ENCODE data around the gene KCNG2.

The KCNG2 gene

GRCh38 chr18:79756143-79756500 is 41.6 kb upstream of the KCNG2 start:
- ATAC-seq (replicated peaks; ENCODE audit: extremely low read depth, poor library complexity, severe bottlenecking) (no peak), DNase-seq (ENCODE audit: low spot score in 2 of 2) (no peak)
- Mint-ChIP-seq H3K36me3 (ENCODE audit: insufficient read depth) (peaks cover 25% of the 10 kb centered on the region), H3K27me3 (no peaks in the 10 kb centered on the region), H3K9me3 (no peaks in the 10 kb centered on the region), H3K27ac (ENCODE audit: low read depth) (no peak overlapping the region), H3K4me3 (no peak overlapping the region), H3K4me1 (no peaks in the 10 kb centered on the region)

- ATAC-seq (replicated peaks; ENCODE audit: extremely low read depth, poor library complexity, severe bottlenecking) (no peak), DNase-seq (ENCODE audit: low spot score in 2 of 2) (no peak)
- no peak overlapping the region for H3K4me3 Mint-ChIP-seq
- H3K9me3 Mint-ChIP-seq, result peaks cover 4% of the 10 kb centered on the region
- no peak overlapping the region for H3K27ac Mint-ChIP-seq (ENCODE audit: low read depth)
- no peaks in the 10 kb centered on the region for H3K4me1 Mint-ChIP-seq
- H3K27me3 Mint-ChIP-seq, result no peaks in the 10 kb centered on the region
- H3K36me3 Mint-ChIP-seq (ENCODE audit: insufficient read depth), result peaks cover 23% of the 10 kb centered on the region
Measured at GRCh38 chr18:79756826-79757225, 40.9 kb upstream of the KCNG2 start.

GRCh38 chr18:79760348-79760747 is 37.4 kb upstream of the KCNG2 start:
- no peak overlapping the region for H3K27ac Mint-ChIP-seq (ENCODE audit: low read depth)

DNA sequence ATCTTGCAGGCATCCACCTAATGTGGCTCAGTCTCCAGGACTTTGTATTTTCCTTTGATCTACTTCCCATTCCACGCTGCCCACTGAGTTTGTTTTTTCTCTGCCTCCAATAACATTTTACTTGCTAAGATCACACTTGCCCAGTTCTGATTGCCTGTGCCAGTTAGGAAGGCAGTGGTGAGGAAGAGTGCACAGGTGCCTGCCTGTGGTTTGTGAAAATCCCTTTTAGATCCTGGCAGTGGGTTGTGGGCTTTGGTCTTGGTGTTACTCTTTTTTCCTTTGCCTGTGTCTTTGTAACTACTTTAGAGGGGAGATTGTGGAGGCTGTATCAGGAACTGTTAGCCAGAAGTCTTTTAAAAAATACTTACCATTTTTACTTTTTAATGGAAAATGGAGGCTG is 36.9 kb upstream of the KCNG2 start:
- H3K4me1 Mint-ChIP-seq, result no peaks in the 10 kb centered on the region
- H3K4me3 Mint-ChIP-seq, result no peak overlapping the region
- H3K36me3 Mint-ChIP-seq (ENCODE audit: insufficient read depth), result peaks cover 2% of the 10 kb centered on the region
- H3K27me3 Mint-ChIP-seq, result no peaks in the 10 kb centered on the region
- DNase-seq (ENCODE audit: low spot score in 2 of 2) (no peak), ATAC-seq (replicated peaks; ENCODE audit: extremely low read depth, poor library complexity, severe bottlenecking) (no peak)
- no peak overlapping the region for H3K27ac Mint-ChIP-seq (ENCODE audit: low read depth)
- H3K9me3 Mint-ChIP-seq, result peaks cover 16% of the 10 kb centered on the region

More at GRCh38 chr18:79760348-79760747, 37.4 kb upstream of the KCNG2 start:
- H3K4me1 Mint-ChIP-seq, result no peaks in the 10 kb centered on the region
- peaks cover 16% of the 10 kb centered on the region for H3K9me3 Mint-ChIP-seq
- ATAC-seq (replicated peaks; ENCODE audit: extremely low read depth, poor library complexity, severe bottlenecking) (no peak), DNase-seq (ENCODE audit: low spot score in 2 of 2) (no peak)
- peaks cover 4% of the 10 kb centered on the region for H3K36me3 Mint-ChIP-seq (ENCODE audit: insufficient read depth)
- no peaks in the 10 kb centered on the region for H3K27me3 Mint-ChIP-seq
- no peak overlapping the region for H3K4me3 Mint-ChIP-seq

- H3K4me1 Mint-ChIP-seq, result no peaks in the 10 kb centered on the region
- no peak overlapping the region for H3K27ac Mint-ChIP-seq (ENCODE audit: low read depth)
- peaks cover 2% of the 10 kb centered on the region for H3K36me3 Mint-ChIP-seq (ENCODE audit: insufficient read depth)
- H3K27me3 Mint-ChIP-seq, result peaks cover 18% of the 10 kb centered on the region
- no peak for ATAC-seq (replicated peaks; ENCODE audit: extremely low read depth, poor library complexity, severe bottlenecking)
- H3K4me3 Mint-ChIP-seq, result no peak overlapping the region
- peaks cover 26% of the 10 kb centered on the region for H3K9me3 Mint-ChIP-seq
- DNase-seq (ENCODE audit: low spot score in 2 of 2), result no peak
Measured at GRCh38 chr18:79763407-79763806, 34.3 kb upstream of the KCNG2 start.

GRCh38 chr18:79764131-79764530 is 33.6 kb upstream of the KCNG2 start:
- H3K27me3 Mint-ChIP-seq, result peaks cover 19% of the 10 kb centered on the region
- no peak overlapping the region for H3K27ac Mint-ChIP-seq (ENCODE audit: low read depth)
- no peak for DNase-seq (ENCODE audit: low spot score in 2 of 2)
- ATAC-seq (replicated peaks; ENCODE audit: extremely low read depth, poor library complexity, severe bottlenecking), result no peak
- H3K9me3 Mint-ChIP-seq, result peaks cover 26% of the 10 kb centered on the region
- H3K4me3 Mint-ChIP-seq, result no peak overlapping the region
- H3K4me1 Mint-ChIP-seq, result no peaks in the 10 kb centered on the region
- H3K36me3 Mint-ChIP-seq (ENCODE audit: insufficient read depth), result peaks cover 2% of the 10 kb centered on the region

- Mint-ChIP-seq H3K27me3 (peaks cover 19% of the 10 kb centered on the region), H3K4me1 (no peaks in the 10 kb centered on the region), H3K4me3 (no peak overlapping the region), H3K36me3 (ENCODE audit: insufficient read depth) (peaks cover 3% of the 10 kb centered on the region), H3K9me3 (peaks cover 26% of the 10 kb centered on the region), H3K27ac (ENCODE audit: low read depth) (no peak overlapping the region)
- ATAC-seq (replicated peaks; ENCODE audit: extremely low read depth, poor library complexity, severe bottlenecking), result no peak
- DNase-seq (ENCODE audit: low spot score in 2 of 2), result no peak
Measured at GRCh38 chr18:79765491-79766245, 32.1 kb upstream of the KCNG2 start.

DNA sequence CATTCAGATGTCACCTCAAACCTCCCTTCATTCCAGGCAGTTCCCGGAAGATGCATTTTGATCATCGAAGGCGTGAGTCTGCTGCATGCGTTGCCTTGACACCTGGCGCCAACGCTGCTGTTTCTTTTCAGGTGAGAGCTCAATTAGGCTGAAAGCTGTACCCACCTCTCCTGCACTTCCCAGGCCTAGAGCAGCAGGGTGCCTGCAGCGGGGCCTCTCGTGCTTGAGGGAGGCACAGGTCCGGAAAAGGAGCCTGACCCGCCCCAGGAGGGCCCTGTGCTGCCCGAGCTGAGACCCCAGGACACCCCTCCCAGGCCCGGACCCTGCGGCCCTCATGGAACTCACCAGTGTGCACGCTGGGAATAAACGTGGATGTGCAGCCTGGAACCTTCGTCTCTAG is 31.4 kb upstream of the KCNG2 start:
- H3K27me3 Mint-ChIP-seq, result peaks cover 19% of the 10 kb centered on the region
- H3K27ac Mint-ChIP-seq (ENCODE audit: low read depth), result no peak overlapping the region
- DNase-seq (ENCODE audit: low spot score in 2 of 2), result no peak
- peaks cover 26% of the 10 kb centered on the region for H3K9me3 Mint-ChIP-seq
- ATAC-seq (replicated peaks; ENCODE audit: extremely low read depth, poor library complexity, severe bottlenecking), result no peak
- no peaks in the 10 kb centered on the region for H3K4me1 Mint-ChIP-seq
- peaks cover 4% of the 10 kb centered on the region for H3K36me3 Mint-ChIP-seq (ENCODE audit: insufficient read depth)
- no peak overlapping the region for H3K4me3 Mint-ChIP-seq

DNA sequence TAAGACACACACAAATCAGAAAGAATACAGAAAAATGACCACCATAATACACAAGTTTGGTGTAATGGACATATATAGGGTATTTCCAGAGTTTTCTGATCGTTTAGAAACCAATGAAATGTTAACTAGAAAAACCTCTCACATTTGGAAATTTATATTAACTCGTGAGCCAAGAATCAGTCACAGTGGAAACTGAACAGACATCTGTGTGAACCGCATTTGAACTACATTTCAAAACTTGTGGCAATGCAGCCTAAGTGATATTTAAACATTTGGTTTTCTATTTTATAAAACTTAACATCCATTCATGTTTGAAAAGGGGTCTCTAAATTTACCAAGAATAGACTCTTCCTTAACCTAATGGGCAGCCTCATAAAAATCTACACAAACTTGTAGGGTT is 29.0 kb upstream of the KCNG2 start:
- H3K36me3 Mint-ChIP-seq (ENCODE audit: insufficient read depth), result peaks cover 4% of the 10 kb centered on the region
- no peaks in the 10 kb centered on the region for H3K4me1 Mint-ChIP-seq
- no peak overlapping the region for H3K27ac Mint-ChIP-seq (ENCODE audit: low read depth)
- DNase-seq (ENCODE audit: low spot score in 2 of 2), result no peak
- ATAC-seq (replicated peaks; ENCODE audit: extremely low read depth, poor library complexity, severe bottlenecking), result no peak
- H3K4me3 Mint-ChIP-seq, result no peak overlapping the region
- H3K27me3 Mint-ChIP-seq, result peaks cover 29% of the 10 kb centered on the region
- peaks cover 10% of the 10 kb centered on the region for H3K9me3 Mint-ChIP-seq

GRCh38 chr18:79769698-79770500 is 27.8 kb upstream of the KCNG2 start:
- Mint-ChIP-seq H3K9me3 (peaks cover 10% of the 10 kb centered on the region), H3K4me1 (no peaks in the 10 kb centered on the region), H3K4me3 (no peak overlapping the region), H3K27me3 (peaks cover 32% of the 10 kb centered on the region), H3K27ac (ENCODE audit: low read depth) (no peak overlapping the region), H3K36me3 (ENCODE audit: insufficient read depth) (peaks cover 4% of the 10 kb centered on the region)
- DNase-seq (ENCODE audit: low spot score in 2 of 2) (no peak), ATAC-seq (replicated peaks; ENCODE audit: extremely low read depth, poor library complexity, severe bottlenecking) (no peak)

- ATAC-seq (replicated peaks; ENCODE audit: extremely low read depth, poor library complexity, severe bottlenecking), result no peak
- no peak overlapping the region for H3K27ac Mint-ChIP-seq (ENCODE audit: low read depth)
- peaks cover 32% of the 10 kb centered on the region for H3K27me3 Mint-ChIP-seq
- H3K4me1 Mint-ChIP-seq, result no peaks in the 10 kb centered on the region
- no peak overlapping the region for H3K4me3 Mint-ChIP-seq
- H3K9me3 Mint-ChIP-seq, result peaks cover 10% of the 10 kb centered on the region
- no peak for DNase-seq (ENCODE audit: low spot score in 2 of 2)
- peaks cover 4% of the 10 kb centered on the region for H3K36me3 Mint-ChIP-seq (ENCODE audit: insufficient read depth)
Measured at GRCh38 chr18:79770501-79770815, 27.3 kb upstream of the KCNG2 start.

DNA sequence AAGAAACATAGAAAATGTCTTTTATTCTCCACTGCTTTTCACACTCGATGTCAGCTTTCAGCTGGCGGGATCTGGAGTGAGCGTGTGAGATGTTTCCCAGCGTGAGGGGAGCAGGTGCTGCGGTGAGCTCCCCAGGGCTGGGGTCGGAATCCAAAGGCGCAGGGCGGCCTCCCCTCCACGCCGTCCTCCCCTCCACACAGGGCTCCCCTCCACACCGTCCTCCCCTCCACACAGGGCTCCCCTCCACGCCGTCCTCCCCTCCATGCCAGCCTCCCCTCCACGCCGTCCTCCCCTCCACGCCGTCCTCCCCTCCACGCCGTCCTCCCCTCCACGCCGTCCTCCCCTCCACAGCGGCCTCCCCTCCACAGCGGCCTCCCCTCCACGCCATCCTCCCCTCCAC is 26.9 kb upstream of the KCNG2 start:
- ATAC-seq (replicated peaks; ENCODE audit: extremely low read depth, poor library complexity, severe bottlenecking) (no peak), DNase-seq (ENCODE audit: low spot score in 2 of 2) (no peak)
- Mint-ChIP-seq H3K36me3 (ENCODE audit: insufficient read depth) (peaks cover 2% of the 10 kb centered on the region), H3K4me1 (no peaks in the 10 kb centered on the region), H3K9me3 (peaks cover 10% of the 10 kb centered on the region), H3K4me3 (no peak overlapping the region), H3K27ac (ENCODE audit: low read depth) (no peak overlapping the region), H3K27me3 (peaks cover 32% of the 10 kb centered on the region)

DNA sequence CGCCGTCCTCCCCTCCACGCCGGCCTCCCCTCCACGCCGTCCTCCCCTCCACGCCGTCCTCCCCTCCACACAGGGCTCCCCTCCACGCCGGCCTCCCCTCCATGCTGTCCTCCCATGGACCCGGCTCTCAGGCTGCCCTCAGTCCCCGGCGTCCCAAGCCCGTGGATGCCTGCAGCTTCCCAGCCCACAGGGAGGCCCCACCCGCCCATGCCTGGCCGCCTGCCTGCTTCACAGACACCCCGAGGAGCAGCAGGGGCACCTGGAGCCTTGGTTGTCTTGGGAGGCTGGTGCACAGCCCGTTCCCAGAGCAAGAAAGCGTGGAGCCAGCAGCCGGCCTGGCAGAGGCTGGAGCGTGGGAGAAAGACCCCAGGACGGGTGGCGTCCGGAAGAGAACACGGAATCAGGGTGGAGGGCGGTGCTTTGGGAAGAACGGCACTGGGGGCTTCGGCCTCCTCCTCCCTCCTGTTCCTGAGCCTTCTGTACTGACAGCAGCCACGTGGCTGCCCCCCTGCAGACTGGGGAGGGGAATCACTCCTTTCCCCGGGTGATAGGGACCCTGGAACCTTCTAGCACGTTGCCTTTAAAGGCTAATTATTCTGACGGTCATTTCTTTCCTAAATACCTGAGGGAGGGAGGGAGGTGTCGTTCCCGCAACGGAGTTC is 26.2 kb upstream of the KCNG2 start:
- Mint-ChIP-seq H3K9me3 (peaks cover 10% of the 10 kb centered on the region), H3K4me1 (no peaks in the 10 kb centered on the region), H3K27ac (ENCODE audit: low read depth) (no peak overlapping the region), H3K4me3 (no peak overlapping the region), H3K27me3 (peaks cover 32% of the 10 kb centered on the region), H3K36me3 (ENCODE audit: insufficient read depth) (peaks cover 2% of the 10 kb centered on the region)
- no peak for DNase-seq (ENCODE audit: low spot score in 2 of 2)
- no peak for ATAC-seq (replicated peaks; ENCODE audit: extremely low read depth, poor library complexity, severe bottlenecking)
